Activated CD4-positive, CD25-positive, alpha-beta regulatory T cell treated with anti-CD3 and anti-CD28 coated beads, Interleukin-2, amount 50 U/mL, for 16 hours (primary cell): ENCODE data around the gene C1QB.

Experiments used
- DNase-seq: peaks from one replicate; pipeline ENCODE4 v3.0.0-alpha.2; 2020; ENCODE audit warnings: low read depth, low spot score

Gene C1QB

DNA sequence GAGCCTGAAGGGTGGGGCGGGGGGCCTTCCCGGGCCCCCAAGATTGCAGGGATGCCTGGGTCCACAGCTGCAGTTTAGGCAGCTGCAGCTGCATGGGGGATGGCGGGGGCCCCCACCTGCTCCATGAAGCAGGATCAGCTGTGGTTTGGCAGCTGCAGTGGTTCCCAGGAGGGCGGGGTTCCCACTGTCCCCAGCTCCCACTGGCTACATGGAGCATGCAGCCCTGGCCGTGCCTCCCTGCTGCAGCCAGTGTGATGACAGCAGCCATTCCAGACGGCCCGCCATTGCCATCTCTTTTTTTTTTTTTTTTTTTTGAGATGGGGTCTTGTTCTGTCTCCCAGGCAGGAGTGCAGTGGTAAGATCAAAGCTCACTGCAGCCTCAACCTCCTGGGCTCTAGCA is 17.6 kb upstream of the C1QB start:
- DNase-seq, result no peak

DNA sequence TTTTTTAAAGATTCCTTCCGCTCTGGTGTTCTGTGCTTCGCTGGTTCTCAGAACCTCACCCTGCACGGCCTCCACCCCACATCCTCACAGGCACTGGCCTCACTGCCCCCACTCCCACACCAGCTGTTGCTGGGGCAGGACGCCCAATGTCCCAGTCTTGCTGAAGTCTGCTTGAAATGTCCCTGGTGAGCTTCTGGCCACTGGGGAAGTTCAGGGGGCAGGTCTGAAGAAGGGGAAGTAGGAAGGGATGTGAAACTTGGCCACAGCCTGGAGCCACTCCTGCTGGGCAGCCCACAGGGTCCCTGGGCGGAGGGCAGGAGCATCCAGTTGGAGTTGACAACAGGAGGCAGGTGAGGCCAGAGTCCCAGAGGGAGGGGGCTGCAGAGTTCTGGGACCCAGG is 16.7 kb upstream of the C1QB start, which contains the start of gene C1QA:
Gene C1QA, plus strand, starts transcription at position 276 of the 400 bp plus-strand sequence. CDS start 989 bp downstream, outside the sequence.
- DNase-seq, result no peak

DNA sequence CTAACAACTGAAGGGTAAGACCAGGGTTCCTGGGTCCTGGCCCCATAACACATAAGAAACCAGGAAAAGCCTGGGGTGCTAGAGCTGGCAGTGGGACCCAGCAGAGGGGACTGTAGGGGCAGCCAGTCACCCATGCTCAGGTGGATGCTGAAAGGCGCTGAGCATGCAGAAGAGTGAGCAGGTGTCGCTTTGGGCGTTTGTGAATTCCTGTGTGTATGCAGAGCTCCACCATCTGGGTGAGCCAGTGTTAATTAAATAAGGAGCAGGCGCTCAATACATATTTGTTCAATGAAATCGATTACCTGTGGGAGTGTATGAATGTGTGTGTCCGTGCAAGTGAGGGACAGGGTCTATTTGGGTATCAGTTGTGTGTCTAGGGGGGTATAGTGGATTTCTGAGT is 16.1 kb upstream of the C1QB start:
- DNase-seq, result no peak

DNA sequence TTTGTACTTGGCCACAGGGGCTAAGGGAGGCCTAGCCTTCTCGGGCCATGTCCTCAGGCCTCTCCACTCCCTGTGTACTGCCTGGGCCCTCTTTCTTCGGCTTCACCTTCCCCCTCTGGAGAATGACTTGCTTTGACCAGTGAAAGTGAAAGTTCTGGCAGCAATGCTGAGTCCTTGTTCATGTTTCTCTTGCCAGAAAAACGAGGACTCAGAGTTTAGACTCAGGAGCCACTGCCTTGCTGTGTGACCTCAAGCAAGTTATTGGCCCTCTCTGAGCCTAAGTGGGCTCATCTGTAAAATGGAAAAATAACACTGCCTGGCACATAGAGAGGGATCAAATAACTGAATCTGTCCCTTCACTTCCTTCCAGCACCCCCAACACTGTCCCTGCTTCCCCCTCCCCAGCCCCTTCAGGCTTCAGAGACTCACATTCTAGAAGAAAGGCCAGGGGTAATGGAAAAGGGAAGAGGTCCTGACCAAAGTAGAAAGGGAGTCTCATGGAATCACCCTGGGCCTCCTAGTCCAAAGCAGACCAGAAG is 15.1 kb upstream of the C1QB start:
- DNase-seq, result no peak

DNA sequence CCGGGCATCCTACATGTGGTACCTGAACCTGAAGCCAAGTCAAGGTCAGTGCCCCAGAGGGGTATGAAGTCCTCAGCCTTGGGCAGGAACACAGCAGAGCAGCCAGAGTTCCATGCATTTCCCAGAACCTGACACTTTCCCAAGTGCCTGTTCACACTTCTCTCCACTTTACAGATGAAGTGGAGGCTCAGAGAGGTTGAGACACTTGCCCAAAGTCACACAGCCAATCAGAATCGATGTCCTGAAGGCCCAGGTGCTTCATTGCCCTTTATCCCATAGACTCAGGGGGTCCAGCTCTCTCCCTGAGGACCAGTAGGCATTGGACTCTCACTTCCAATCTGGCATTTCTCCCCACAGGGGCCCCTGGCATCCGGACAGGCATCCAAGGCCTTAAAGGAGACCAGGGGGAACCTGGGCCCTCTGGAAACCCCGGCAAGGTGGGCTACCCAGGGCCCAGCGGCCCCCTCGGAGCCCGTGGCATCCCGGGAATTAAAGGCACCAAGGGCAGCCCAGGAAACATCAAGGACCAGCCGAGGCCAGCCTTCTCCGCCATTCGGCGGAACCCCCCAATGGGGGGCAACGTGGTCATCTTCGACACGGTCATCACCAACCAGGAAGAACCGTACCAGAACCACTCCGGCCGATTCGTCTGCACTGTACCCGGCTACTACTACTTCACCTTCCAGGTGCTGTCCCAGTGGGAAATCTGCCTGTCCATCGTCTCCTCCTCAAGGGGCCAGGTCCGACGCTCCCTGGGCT is 14.4 kb upstream of the C1QB start:
- DNase-seq, result no peak

DNA sequence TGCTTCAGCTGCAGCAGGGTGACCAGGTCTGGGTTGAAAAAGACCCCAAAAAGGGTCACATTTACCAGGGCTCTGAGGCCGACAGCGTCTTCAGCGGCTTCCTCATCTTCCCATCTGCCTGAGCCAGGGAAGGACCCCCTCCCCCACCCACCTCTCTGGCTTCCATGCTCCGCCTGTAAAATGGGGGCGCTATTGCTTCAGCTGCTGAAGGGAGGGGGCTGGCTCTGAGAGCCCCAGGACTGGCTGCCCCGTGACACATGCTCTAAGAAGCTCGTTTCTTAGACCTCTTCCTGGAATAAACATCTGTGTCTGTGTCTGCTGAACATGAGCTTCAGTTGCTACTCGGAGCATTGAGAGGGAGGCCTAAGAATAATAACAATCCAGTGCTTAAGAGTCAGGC is 13.8 kb upstream of the C1QB start:
- DNase-seq, result no peak

DNA sequence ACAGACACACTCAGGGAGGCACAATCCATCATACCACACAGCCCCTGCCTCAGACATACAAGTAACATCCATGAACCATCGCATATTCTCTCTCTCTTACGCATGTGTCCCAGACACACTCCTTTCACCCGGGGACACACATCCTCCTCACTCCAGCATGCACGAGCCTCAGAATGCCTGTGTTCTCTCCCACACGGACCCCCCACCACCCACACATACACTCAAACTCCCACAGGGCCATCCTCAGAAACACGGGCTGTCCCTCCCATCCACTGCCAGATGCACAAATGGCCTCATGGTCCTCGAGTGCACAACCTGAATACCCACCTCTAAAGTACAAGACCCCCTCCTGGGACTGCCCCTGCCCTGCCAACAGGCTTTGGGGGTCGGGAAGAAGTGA is 11.8 kb upstream of the C1QB start:
- no peak for DNase-seq

DNA sequence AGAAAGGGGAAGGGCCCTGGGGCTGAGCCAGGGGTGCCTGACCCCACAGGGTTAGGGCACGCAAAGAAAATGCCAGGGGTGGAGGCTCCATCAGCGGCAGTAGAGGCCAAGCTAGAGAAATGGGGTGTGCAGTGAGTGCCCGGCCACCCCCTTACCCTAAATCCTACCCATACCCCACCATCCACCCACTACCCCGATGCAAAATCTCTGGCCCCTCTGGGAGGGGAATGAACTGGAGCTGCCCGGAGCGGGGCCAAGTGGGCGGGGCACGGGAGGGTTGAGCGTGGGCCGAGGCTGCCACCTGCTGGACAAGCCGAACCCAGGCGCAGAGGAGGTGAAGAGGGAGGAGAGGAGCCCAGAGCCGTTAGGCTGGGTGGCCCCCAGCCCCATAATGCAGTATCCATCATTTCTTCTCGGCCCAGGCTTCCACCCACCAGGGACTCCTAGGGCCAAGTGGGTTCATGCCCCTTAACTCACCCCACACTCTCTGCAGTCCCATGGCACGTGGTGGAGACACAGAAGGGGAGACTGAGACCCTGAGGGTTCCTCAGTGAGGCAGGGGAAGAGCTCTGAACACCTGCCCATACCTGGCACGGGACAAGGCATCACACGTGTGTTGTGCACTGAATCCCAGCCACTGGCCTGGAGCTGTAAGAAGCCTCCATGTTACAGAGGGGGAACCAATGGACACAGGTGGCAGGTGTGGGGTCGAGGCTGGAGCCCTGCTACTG is 11.0 kb upstream of the C1QB start:
- DNase-seq, result peak; percentile 35

DNA sequence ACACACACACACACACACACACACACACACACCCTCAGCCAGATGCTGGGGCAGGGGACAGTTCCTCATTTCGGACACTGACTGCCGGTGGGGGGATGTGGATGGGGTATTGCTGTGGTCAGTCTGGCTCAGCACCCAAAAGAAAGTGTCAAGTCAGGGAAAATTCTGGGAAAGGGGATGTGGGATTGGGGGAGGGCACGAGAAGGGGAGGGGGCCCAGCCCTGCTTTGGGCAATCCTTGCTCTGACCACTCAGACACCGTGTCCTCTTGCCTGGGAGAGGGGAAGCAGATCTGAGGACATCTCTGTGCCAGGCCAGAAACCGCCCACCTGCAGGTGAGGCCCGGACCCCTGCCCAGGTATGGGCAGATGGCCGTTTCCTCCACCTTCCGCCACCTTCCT is 9.7 kb upstream of the C1QB start, which contains the start of gene C1QC:
Gene C1QC, plus strand, starts transcription at position 253 of the 400 bp plus-strand sequence. CDS start 391 bp downstream, outside the sequence.
- DNase-seq, result no peak

DNA sequence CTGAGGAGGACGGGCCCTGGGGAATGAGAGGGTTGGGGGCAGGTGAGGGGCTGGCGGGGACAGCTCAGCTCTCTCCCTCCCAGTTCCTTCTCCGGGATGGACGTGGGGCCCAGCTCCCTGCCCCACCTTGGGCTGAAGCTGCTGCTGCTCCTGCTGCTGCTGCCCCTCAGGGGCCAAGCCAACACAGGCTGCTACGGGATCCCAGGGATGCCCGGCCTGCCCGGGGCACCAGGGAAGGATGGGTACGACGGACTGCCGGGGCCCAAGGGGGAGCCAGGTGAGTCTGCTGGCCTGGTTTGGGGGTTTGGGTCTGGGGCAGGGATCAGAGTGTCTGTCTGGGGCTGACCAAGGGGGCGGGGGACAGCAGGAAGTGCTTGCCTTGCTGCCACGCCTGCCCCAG is 9.1 kb upstream of the C1QB start:
- no peak for DNase-seq

DNA sequence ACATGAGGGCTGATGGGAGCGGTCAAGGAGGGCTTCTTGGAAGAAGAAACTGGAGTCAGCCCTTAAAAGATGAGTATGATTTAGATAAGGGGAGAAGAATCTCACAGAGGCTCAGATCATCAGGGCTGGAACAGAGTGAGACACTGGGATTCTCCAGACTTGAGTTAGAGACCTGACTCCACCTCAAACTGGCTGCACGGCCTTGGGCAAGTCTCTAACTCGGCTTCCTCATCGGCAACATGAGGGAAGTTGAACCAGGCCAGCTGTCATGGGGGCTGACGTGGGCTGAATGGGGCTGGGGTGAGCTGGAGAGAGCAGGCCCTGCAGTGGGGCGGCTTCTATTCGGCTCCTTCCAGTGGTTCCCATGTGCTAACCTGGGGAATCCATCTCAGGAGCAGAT is 7.1 kb upstream of the C1QB start:
- DNase-seq, result no peak

DNA sequence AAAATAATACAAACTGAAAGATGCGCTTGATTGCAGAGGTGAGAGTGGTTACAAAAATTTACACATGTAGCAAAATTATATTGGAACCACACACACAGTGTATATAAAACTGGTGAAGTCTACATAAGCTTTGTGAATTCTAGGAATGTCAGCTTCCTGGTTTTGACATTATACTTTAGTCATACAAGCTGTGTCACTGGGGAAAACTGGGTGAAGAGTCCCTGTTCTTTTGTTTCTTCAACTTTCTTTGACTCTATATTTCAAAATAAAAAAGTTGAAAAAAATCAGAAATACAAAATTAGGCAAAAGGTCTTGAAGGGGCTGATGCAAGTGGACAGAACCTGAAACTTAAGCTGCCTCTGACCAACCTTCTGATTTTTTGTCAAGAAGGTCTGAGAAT is 6.7 kb upstream of the C1QB start:
- DNase-seq, result no peak

DNA sequence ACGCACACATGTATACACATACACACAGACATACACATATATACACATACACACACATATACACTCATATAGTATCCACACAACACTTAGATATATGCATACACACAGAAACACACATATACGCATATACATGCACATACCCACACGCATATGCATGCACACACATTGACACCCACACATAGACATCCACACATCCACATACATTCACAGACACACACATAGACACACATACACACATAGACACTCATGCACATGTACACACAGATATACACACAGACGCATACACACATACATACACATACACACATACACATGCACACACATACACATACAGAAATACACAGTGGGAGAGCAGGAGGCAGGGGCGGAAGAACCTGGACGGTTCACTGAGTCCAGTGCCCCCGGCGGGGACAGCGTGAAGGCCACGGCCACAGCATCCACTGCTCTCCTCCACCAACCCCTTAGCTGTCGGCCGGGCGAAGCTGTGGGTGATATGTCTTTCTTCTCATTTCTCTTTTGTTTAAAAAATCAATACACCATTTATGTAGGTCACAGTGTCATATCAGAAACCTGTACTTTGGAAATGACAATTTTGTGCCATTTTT is 2.8 kb upstream of the C1QB start:
- no peak for DNase-seq

DNA sequence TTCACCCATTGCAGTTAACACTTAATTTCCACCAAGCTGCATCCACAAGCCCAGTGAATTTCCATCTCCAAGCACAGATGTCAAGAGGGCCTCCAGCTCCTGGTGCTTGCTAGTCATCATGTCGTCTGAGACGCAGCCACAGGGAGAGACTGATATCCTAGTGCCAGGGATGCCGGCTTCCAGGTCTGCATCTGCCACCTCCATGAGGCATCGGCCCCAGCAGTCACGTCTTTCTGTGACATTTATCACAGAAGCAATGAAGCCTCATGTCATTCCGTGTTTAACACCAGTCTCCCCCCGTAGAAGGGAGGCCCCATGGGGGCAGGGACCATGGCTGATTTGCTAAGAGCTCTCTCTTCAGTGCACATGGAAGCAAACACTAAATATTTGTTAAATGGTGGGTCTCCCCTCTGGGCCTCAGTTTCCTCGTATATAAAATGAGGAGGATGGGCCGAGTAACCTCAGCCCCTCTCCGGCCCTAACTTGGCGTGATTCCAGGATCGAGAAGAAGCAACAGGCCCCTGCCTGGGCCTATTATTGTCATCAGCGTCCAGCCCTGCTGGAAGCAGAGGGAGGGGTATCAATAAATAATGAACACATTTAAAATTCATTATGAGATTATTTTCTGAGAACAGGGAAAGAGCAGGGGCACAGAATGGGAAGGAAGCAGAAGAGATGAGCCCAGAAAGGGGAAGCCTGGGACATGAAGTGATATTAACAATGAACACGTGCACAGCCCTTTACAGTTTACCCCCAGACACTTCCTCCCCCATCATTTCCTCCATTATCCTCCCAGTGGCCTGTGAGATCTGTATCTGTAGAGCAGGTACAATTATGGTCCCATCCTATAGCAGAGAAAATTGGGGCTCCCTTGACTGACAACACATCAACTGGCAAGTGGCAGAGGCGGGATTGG is 837 bp upstream of the C1QB start:
- DNase-seq, result no peak

DNA sequence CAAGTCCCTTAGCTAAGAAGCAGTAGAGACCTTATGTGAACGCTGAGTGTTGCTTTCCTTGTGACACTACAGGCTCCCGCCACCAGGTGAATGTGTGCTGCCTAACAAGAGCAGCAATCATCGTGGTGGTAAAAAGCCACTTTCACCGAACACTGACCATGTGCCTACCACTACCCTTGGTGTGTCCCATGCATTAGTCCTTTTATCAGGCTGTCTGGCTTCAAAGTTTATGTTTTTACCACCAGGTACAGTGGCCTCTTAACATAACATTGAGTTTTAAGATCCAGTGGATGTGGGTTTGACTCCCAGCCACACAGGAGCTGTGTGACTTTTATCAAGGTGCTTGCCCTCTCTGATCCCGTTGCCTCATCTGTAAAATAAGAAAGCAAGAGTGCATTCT is 1.7 kb downstream of the C1QB start:
- DNase-seq, result no peak

DNA sequence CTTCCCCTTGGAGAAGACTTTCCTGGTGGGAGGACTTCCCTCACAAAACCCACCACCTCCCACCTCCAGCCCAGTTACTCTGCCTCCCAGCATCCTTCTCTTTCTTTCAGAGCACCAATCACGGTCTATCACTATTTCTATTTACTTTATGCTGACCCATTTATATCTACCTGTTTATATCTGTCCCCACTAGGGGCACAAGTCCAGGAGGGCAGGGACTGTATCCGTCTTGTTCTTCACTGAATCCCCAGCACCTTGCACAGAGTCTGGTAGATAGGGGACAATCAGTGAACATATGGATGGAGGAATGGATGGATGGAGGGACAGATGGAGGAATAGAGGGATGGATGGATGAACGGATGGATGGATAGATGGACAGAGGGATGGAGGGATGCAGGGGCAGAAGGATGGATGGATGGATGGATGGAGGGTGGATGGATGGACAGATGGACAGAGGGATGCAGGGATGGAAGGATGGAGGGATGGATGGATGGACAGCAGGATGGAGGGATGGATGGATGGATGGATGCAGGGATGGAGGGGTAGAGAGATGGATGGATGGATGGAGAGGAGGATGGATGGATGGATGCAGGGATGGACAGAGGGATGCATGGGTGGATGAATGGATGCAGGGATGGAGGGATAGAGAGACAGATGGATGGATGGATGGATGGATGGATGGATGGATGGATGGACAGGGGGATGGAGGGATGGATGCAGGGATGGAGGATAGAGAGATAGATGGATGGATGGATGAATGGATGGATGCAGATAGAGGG is 5.5 kb downstream of the C1QB start:
- DNase-seq, result no peak

DNA sequence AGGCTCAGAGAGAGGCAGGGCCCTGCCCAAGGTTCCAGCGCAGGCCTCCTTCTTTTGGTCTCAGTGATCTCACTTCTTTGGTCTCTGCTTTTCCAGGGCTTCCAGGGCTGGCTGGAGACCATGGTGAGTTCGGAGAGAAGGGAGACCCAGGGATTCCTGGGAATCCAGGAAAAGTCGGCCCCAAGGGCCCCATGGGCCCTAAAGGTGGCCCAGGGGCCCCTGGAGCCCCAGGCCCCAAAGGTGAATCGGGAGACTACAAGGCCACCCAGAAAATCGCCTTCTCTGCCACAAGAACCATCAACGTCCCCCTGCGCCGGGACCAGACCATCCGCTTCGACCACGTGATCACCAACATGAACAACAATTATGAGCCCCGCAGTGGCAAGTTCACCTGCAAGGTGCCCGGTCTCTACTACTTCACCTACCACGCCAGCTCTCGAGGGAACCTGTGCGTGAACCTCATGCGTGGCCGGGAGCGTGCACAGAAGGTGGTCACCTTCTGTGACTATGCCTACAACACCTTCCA is 7.7 kb downstream of the C1QB start:
- DNase-seq, result no peak

DNA sequence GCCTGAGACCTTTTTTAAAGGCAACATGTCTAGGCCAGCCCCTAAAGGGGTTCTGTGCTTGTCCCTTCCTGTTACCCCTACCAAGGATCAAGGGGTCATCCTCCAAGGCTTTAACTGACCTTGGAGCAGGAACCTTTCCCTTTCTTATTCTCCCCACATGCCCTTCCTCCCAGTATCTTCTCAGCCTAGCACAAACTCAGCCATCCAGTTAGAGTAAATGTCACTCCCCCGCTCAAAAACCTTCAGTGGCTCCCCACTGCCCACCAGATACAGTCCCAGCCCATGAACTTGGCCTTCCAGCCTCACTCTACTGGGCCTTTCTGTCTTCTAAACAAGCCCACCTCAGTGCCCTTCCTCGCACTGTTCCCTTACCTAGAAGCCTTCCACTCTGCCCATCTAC is 8.8 kb downstream of the C1QB start:
- DNase-seq, result no peak

DNA sequence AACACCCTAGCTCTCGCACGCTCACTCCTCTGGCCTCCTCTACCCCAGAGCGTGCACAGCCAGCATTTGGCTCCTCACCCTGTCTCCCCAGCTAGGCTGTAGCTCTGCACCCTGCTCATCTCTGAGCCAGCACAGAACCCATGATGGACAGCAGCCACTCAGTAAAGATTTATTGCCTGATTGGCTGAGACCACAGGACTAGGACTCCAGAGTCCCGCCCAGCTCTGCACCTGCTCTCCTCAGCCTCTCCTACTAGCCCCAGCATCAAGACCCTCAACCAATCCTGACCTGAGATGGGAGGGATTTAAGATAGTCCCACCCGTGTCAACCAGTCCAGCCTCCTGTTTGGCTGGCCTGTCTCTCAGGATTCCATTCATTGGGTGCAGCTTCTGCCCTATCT is 9.3 kb downstream of the C1QB start:
- DNase-seq, result no peak

DNA sequence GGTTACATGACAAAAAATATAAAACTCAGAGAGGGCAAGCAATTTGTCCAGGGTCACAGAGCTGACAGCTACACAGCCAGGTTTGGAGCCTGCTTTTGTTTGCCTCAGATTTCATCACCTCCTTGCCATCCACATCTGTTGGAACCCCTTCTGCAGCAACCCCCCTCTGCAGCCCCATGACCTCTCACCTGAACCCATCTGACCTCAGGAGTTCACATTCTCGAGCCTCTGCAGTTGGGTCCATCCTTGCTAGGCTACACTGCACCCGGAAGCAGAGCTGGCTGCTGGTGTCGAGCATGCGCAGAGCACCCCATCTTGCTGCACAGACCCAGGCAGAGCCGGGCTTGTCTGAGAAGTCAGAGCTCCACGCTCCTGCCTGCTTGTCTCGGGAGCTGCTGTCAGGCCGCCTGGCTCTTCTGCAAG is 10.0 kb downstream of the C1QB start:
- no peak for DNase-seq
